ENCODE results near the gene IER5. TPM values are rescaled to one million over a fixed set of nuclear protein-coding genes. Genes with fewer than 3 reads are reported as not detected.

The IER5 gene
- total RNA-seq, 5 donors from 2014 or later (not counting 1 experiment from before 2014, with no cell fraction given) = 26.6 to 85.5 (median 32.2) TPM

GRCh38 chr1:181128592-181129497, 40.3 kb downstream of the IER5 start:
- peaks cover 3 to 6% of the 10 kb centered on the region in 2 donors for H3K27me3 Mint-ChIP-seq
- 70% methylated on average over 16 of the region's 19 CpGs for WGBS (ENCODE audit: insufficient coverage)
- H3K36me3 ChIP-seq (ENCODE audit: control insufficient read depth in 2 of 2, extremely low read depth in 1 of 2, insufficient read depth in 1 of 2, low read length in 1 of 2) = no peaks in the 10 kb centered on the region
- peaks cover 0 to 11% of the 10 kb centered on the region in 2 experiments for H3K27me3 ChIP-seq (replicated peaks in 1 of 2; ENCODE audit: control insufficient read depth in 2 of 2, extremely low read depth in 1 of 2, insufficient read depth in 2 of 2, low read length in 1 of 2)
- H3K4me3 ChIP-seq (ENCODE audit: control insufficient read depth in 1 of 2, extremely low read depth in 1 of 2, low read length in 1 of 2) = no peak overlapping the region
- peak in 1 of 35 experiments; percentile 38 for DNase-seq
- no peaks in the 10 kb centered on the region for H3K9me3 ChIP-seq
- peak overlapping the region in 1 of 2 donors; percentile 21 for H3K27ac Mint-ChIP-seq
- ChIA-PET POLR2A (no interaction called here), CTCF (interaction anchor here in 1 of 2 donors (0.6 to 1.1 kb wide), 3 partner anchors 12 to 519 kb away, joined by 3 to 4 read pairs (median 3); no protein-coding TSS in a partner anchor)
- H3K36me3 Mint-ChIP-seq = no peaks in the 10 kb centered on the region
- peaks cover 5 to 28% (median 18%) of the 10 kb centered on the region in 3 donors for H3K4me1 Mint-ChIP-seq
- H3K9me3 Mint-ChIP-seq = no peaks in the 10 kb centered on the region
- peaks cover 2% of the 10 kb centered on the region in 2 experiments for H3K4me1 ChIP-seq (ENCODE audit: control insufficient read depth in 1 of 2, extremely low read depth in 1 of 2, insufficient read depth in 2 of 2, low read length in 2 of 2)
- no peak for ATAC-seq (replicated peaks in 1 of 4)
- no peak overlapping the region for H3K27ac ChIP-seq (ENCODE audit: low read length)
- H3K4me3 Mint-ChIP-seq = peak overlapping the region in 2 of 3 donors; percentile 2 to 67

- Histone ChIP-seq H3K36me3 (ENCODE audit: control insufficient read depth in 2 of 2, extremely low read depth in 1 of 2, insufficient read depth in 1 of 2, low read length in 1 of 2) (no peaks in the 10 kb centered on the region), H3K4me3 (ENCODE audit: control insufficient read depth in 1 of 2, extremely low read depth in 1 of 2, low read length in 1 of 2) (no peak overlapping the region), H3K9me3 (no peaks in the 10 kb centered on the region), H3K4me1 (ENCODE audit: control insufficient read depth in 1 of 2, extremely low read depth in 1 of 2, insufficient read depth in 2 of 2, low read length in 2 of 2) (peaks cover 3 to 12% of the 10 kb centered on the region in 2 experiments), H3K27me3 (replicated peaks in 1 of 2; ENCODE audit: control insufficient read depth in 2 of 2, extremely low read depth in 1 of 2, insufficient read depth in 2 of 2, low read length in 1 of 2) (peaks cover 0 to 13% of the 10 kb centered on the region in 2 experiments), H3K27ac (ENCODE audit: low read length) (no peak overlapping the region)
- DNase-seq (no peak), ATAC-seq (replicated peaks in 1 of 4) (no peak)
- ChIA-PET POLR2A (no interaction called here), CTCF (interaction anchor here in 1 of 2 donors (0.6 kb wide), 1 partner anchor 520 kb away, joined by 4 read pairs; no protein-coding TSS in a partner anchor)
- H3K9me3 Mint-ChIP-seq = no peaks in the 10 kb centered on the region
- WGBS (ENCODE audit: insufficient coverage) = 86% methylated on average over 9 of the region's 13 CpGs
- no peak overlapping the region for H3K4me3 Mint-ChIP-seq
- no peak overlapping the region for H3K27ac Mint-ChIP-seq
- H3K4me1 Mint-ChIP-seq = peaks cover 14 to 34% (median 26%) of the 10 kb centered on the region in 3 donors
- H3K36me3 Mint-ChIP-seq = no peaks in the 10 kb centered on the region
- H3K27me3 Mint-ChIP-seq = peaks cover 3 to 6% of the 10 kb centered on the region in 2 donors
Observed at GRCh38 chr1:181129771-181130606, 41.5 kb downstream of the IER5 start.

GRCh38 chr1:181131255-181131941, 42.9 kb downstream of the IER5 start:
- 65% methylated on average over 6 of the region's 8 CpGs for WGBS (ENCODE audit: insufficient coverage)
- no peak for ATAC-seq (replicated peaks in 1 of 4)
- POLR2A ChIA-PET = interaction anchor here in 1 of 2 donors (0.6 kb wide), 1 partner anchor 12 kb away, joined by 6 read pairs; no protein-coding TSS in a partner anchor

GRCh38 chr1:181133441-181133951, 45.0 kb downstream of the IER5 start:
- Histone ChIP-seq H3K27ac (ENCODE audit: low read length) (no peak overlapping the region), H3K9me3 (no peaks in the 10 kb centered on the region), H3K4me1 (ENCODE audit: control insufficient read depth in 1 of 2, extremely low read depth in 1 of 2, insufficient read depth in 2 of 2, low read length in 2 of 2) (peaks cover 3 to 17% of the 10 kb centered on the region in 2 experiments), H3K4me3 (ENCODE audit: control insufficient read depth in 1 of 2, extremely low read depth in 1 of 2, low read length in 1 of 2) (no peak overlapping the region), H3K36me3 (ENCODE audit: control insufficient read depth in 2 of 2, extremely low read depth in 1 of 2, insufficient read depth in 1 of 2, low read length in 1 of 2) (no peaks in the 10 kb centered on the region), H3K27me3 (replicated peaks in 1 of 2; ENCODE audit: control insufficient read depth in 2 of 2, extremely low read depth in 1 of 2, insufficient read depth in 2 of 2, low read length in 1 of 2) (peaks cover 0 to 13% of the 10 kb centered on the region in 2 experiments)
- Mint-ChIP-seq H3K4me3 (peak overlapping the region in 2 of 3 donors; percentile 6 to 32), H3K27ac (peak overlapping the region in 1 of 2 donors; percentile 62), H3K9me3 (no peaks in the 10 kb centered on the region), H3K36me3 (no peaks in the 10 kb centered on the region), H3K4me1 (peaks cover 21 to 60% (median 32%) of the 10 kb centered on the region in 3 donors), H3K27me3 (peaks cover 3 to 6% of the 10 kb centered on the region in 2 donors)
- CTCF ChIA-PET = no interaction called here
- ATAC-seq (replicated peaks in 1 of 4) = no peak
- WGBS (ENCODE audit: insufficient coverage) = 91% methylated on average over 6 of the region's 6 CpGs
- POLR2A ChIA-PET = no interaction called here
- DNase-seq = no peak

More at GRCh38 chr1:181131255-181131941, 42.9 kb downstream of the IER5 start:
- DNase-seq = no peak
- Histone ChIP-seq H3K4me3 (ENCODE audit: control insufficient read depth in 1 of 2, extremely low read depth in 1 of 2, low read length in 1 of 2) (no peak overlapping the region), H3K9me3 (no peaks in the 10 kb centered on the region), H3K36me3 (ENCODE audit: control insufficient read depth in 2 of 2, extremely low read depth in 1 of 2, insufficient read depth in 1 of 2, low read length in 1 of 2) (no peaks in the 10 kb centered on the region), H3K27ac (ENCODE audit: low read length) (no peak overlapping the region), H3K27me3 (replicated peaks in 1 of 2; ENCODE audit: control insufficient read depth in 2 of 2, extremely low read depth in 1 of 2, insufficient read depth in 2 of 2, low read length in 1 of 2) (peaks cover 0 to 13% of the 10 kb centered on the region in 2 experiments), H3K4me1 (ENCODE audit: control insufficient read depth in 1 of 2, extremely low read depth in 1 of 2, insufficient read depth in 2 of 2, low read length in 2 of 2) (peaks cover 3 to 17% of the 10 kb centered on the region in 2 experiments)
- CTCF ChIA-PET = interaction anchor here in 1 of 2 donors (0.5 to 0.6 kb wide), 2 partner anchors 277 to 1533 kb away, joined by 3 read pairs; no protein-coding TSS in a partner anchor
- H3K4me1 Mint-ChIP-seq = peaks cover 21 to 46% (median 31%) of the 10 kb centered on the region in 3 donors
- no peaks in the 10 kb centered on the region for H3K9me3 Mint-ChIP-seq
- no peak overlapping the region for H3K4me3 Mint-ChIP-seq
- H3K27ac Mint-ChIP-seq = peak overlapping the region in 1 of 2 donors; percentile 12
- no peaks in the 10 kb centered on the region for H3K36me3 Mint-ChIP-seq
- peaks cover 3 to 6% of the 10 kb centered on the region in 2 donors for H3K27me3 Mint-ChIP-seq

- H3K4me3 Mint-ChIP-seq = peak overlapping the region in 1 of 3 donors; percentile 32
Observed at GRCh38 chr1:181133969-181134418, 45.5 kb downstream of the IER5 start.

More at GRCh38 chr1:181133969-181134418, 45.5 kb downstream of the IER5 start:
- H3K36me3 Mint-ChIP-seq = no peaks in the 10 kb centered on the region
- H3K27me3 Mint-ChIP-seq = peaks cover 1 to 2% of the 10 kb centered on the region in 2 donors
- Histone ChIP-seq H3K27me3 (replicated peaks in 1 of 2; ENCODE audit: control insufficient read depth in 2 of 2, extremely low read depth in 1 of 2, insufficient read depth in 2 of 2, low read length in 1 of 2) (peaks cover 0 to 10% of the 10 kb centered on the region in 2 experiments), H3K27ac (ENCODE audit: low read length) (no peak overlapping the region), H3K4me3 (ENCODE audit: control insufficient read depth in 1 of 2, extremely low read depth in 1 of 2, low read length in 1 of 2) (no peak overlapping the region), H3K36me3 (ENCODE audit: control insufficient read depth in 2 of 2, extremely low read depth in 1 of 2, insufficient read depth in 1 of 2, low read length in 1 of 2) (no peaks in the 10 kb centered on the region), H3K9me3 (no peaks in the 10 kb centered on the region), H3K4me1 (ENCODE audit: control insufficient read depth in 1 of 2, extremely low read depth in 1 of 2, insufficient read depth in 2 of 2, low read length in 2 of 2) (peaks cover 2 to 17% of the 10 kb centered on the region in 2 experiments)
- WGBS (ENCODE audit: insufficient coverage) = 100% methylated on average over 5 of the region's 12 CpGs
- CTCF ChIA-PET = interaction anchor here in 1 of 2 donors (0.5 to 0.7 kb wide), 2 partner anchors 31 to 77 kb away, joined by 3 to 9 read pairs; no protein-coding TSS in a partner anchor
- ATAC-seq (replicated peaks in 1 of 4) (no peak), DNase-seq (no peak)
- H3K27ac Mint-ChIP-seq = peak overlapping the region in 1 of 2 donors; percentile 62
- POLR2A ChIA-PET = no interaction called here
- H3K4me1 Mint-ChIP-seq = peaks cover 20 to 62% (median 32%) of the 10 kb centered on the region in 3 donors
- H3K9me3 Mint-ChIP-seq = no peaks in the 10 kb centered on the region
